Measurements from ENCODE around the gene GPR37L1.
"Not testable (repeated sequence)": the region's sequence is repeated elsewhere in the genome, so short reads cannot be mapped to it uniquely, and the experiment has no call there.

GPR37L1 gene

DNA sequence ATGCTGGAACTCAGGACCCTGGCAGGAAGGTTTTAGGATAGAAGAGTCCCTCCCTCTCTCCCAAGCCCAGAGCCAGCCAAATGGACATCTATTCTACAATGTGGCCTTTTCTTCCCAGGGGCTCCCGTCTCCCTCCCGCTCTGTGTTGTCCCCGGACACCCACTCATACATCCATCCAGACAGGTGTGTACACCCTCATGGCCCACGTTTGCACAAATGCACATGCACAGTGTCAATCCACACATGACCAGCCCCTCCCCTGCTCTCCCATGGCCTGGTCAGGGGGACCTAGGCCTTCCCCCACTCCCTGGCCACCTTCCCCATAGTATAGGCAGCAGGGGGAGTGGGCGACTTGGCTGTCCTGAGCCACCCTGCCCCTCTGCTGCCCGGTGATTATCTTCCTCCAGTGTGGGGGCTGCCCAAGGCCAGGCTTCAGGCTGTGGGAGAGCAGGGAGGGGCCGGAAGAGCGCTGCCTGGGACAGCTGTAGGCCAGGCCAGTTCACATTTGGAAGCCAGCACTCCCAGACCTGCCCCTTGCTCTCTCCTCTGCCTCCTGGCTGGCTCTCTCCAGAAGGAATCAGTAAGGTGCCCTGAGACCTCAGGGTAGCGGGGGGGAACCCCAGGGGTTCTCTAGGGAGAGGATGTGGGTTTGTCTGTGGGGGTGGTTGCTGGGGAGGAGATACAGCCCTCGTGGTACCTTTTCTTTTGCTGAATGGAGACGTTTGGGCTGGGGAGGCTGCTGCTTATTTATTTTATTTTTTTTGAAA lies 41.7 kb downstream of the GPR37L1 start:
- Histone ChIP-seq H3K27ac (replicated peaks) (peak overlapping the region; percentile 41), H3K4me3 (replicated peaks; ENCODE audit: insufficient read depth, low read length) (no peak overlapping the region), H3K27me3 (ENCODE audit: insufficient read depth, poor library complexity, severe bottlenecking) (no peaks in the 10 kb centered on the region)
- DNase-seq (ENCODE audit: low read depth in 1 of 2, low spot score in 1 of 2): no peak
- TF ChIP-seq POLR2AphosphoS5 (IDR thresholded peaks at IDR 0.05; ENCODE audit: low read depth) (no peak), SPI1 (IDR thresholded peaks at IDR 0.05; ENCODE audit: borderline replicate concordance, low read depth) (no peak), GABPA (IDR thresholded peaks at IDR 0.05; ENCODE audit: low read depth) (no peak)
- TF ChIP-seq, protein P1, sequence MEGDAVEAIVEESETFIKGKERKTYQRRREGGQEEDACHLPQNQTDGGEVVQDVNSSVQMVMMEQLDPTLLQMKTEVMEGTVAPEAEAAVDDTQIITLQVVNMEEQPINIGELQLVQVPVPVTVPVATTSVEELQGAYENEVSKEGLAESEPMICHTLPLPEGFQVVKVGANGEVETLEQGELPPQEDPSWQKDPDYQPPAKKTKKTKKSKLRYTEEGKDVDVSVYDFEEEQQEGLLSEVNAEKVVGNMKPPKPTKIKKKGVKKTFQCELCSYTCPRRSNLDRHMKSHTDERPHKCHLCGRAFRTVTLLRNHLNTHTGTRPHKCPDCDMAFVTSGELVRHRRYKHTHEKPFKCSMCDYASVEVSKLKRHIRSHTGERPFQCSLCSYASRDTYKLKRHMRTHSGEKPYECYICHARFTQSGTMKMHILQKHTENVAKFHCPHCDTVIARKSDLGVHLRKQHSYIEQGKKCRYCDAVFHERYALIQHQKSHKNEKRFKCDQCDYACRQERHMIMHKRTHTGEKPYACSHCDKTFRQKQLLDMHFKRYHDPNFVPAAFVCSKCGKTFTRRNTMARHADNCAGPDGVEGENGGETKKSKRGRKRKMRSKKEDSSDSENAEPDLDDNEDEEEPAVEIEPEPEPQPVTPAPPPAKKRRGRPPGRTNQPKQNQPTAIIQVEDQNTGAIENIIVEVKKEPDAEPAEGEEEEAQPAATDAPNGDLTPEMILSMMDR (IDR thresholded peaks at IDR 0.05; ENCODE audit: insufficient read depth, low read length): no peak
- TF ChIP-seq, protein P2, sequence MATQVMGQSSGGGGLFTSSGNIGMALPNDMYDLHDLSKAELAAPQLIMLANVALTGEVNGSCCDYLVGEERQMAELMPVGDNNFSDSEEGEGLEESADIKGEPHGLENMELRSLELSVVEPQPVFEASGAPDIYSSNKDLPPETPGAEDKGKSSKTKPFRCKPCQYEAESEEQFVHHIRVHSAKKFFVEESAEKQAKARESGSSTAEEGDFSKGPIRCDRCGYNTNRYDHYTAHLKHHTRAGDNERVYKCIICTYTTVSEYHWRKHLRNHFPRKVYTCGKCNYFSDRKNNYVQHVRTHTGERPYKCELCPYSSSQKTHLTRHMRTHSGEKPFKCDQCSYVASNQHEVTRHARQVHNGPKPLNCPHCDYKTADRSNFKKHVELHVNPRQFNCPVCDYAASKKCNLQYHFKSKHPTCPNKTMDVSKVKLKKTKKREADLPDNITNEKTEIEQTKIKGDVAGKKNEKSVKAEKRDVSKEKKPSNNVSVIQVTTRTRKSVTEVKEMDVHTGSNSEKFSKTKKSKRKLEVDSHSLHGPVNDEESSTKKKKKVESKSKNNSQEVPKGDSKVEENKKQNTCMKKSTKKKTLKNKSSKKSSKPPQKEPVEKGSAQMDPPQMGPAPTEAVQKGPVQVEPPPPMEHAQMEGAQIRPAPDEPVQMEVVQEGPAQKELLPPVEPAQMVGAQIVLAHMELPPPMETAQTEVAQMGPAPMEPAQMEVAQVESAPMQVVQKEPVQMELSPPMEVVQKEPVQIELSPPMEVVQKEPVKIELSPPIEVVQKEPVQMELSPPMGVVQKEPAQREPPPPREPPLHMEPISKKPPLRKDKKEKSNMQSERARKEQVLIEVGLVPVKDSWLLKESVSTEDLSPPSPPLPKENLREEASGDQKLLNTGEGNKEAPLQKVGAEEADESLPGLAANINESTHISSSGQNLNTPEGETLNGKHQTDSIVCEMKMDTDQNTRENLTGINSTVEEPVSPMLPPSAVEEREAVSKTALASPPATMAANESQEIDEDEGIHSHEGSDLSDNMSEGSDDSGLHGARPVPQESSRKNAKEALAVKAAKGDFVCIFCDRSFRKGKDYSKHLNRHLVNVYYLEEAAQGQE (IDR thresholded peaks at IDR 0.05; ENCODE audit: insufficient replicate concordance, low read depth): no peak

DNA sequence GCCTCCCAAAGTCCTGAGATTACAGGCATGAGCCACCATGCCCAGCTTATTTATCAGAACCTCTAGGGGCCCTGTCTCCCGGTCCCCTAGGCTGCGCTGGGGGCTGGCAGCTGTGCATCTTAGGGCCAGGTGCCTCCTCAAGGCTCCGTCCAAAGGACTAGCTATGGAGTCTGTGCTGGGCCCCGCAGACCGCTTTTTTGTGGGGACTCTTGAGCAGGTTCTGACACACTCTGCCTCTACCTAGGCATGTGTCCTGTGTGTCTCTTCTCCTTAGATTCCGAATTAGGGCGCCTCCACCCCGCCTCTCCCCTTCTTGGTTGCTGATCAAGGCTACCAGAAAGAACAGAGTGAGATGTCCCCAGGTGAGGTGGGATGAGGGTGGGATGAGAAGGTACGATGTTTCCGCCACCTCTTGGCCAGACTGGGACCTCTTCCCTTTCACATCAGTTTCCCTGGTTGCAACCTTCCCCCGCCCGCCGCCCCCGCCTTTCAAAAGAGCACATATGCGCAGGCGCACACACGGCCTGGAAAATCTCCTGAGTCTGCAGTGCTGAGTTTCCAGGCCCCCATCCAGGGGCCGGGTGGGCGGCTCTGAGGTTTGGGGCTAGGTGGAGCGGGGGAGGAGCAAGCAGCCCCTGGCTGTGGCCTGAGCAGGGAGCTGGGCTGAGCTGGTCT lies 42.7 kb downstream of the GPR37L1 start:
- TF ChIP-seq, protein P2 (IDR thresholded peaks at IDR 0.05; ENCODE audit: insufficient replicate concordance, low read depth): no peak
- TF ChIP-seq GABPA (IDR thresholded peaks at IDR 0.05; ENCODE audit: low read depth) (no peak), POLR2AphosphoS5 (IDR thresholded peaks at IDR 0.05; ENCODE audit: low read depth) (no peak), SPI1 (IDR thresholded peaks at IDR 0.05; ENCODE audit: borderline replicate concordance, low read depth) (no peak)
- TF ChIP-seq, protein P1 (IDR thresholded peaks at IDR 0.05; ENCODE audit: insufficient read depth, low read length): no peak
- H3K4me3 ChIP-seq (replicated peaks; ENCODE audit: insufficient read depth, low read length): no peak overlapping the region

DNA sequence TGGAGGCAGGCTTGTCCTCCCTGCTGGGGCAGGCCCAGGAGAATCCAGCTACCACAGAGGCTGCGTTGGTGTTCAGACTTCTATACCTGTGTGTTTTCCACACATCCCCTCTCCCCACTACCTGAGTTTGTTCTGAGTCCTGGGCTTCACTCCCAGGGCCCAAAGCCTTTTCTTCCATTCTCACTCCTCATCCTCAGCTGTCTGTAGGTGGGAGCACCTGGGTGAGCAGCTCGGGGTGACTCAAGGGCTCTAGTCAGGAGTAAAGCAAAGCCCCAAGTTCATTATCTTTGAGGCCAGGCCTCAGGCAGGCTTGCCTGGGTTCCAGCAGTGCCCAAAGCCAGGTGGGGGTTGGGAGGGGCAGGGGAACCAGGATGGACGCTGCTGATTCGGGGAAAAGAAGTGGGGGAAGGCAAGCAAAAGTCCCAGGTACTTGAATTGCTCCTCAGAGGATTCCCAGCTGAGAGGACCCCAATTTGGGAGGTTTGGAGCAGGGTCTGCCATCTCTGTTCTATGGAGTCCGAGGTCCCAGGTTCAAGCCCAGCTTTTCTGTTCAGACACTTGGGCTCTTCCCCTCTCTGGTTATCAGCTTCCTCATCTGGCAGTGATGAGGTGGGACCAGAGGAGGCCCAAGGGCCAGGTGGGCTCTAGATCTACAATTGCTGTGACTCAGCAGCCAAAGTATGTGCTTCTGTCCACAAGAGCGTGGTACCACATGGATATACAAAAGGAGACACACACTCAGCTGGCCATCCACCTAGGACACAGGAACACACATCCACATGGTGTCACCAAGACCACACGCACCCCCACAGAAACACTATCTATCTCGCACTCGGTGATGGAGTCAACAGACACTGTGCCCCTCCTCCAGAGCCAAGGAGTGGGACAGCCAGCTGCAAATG lies 43.5 kb downstream of the GPR37L1 start:
- DNase-seq (ENCODE audit: low read depth in 1 of 2, low spot score in 1 of 2): no peak
- Histone ChIP-seq H3K4me3 (replicated peaks; ENCODE audit: insufficient read depth, low read length) (no peak overlapping the region), H3K27ac (replicated peaks) (no peak overlapping the region), H3K27me3 (ENCODE audit: insufficient read depth, poor library complexity, severe bottlenecking) (no peaks in the 10 kb centered on the region)
- TF ChIP-seq GABPA (IDR thresholded peaks at IDR 0.05; ENCODE audit: low read depth) (no peak), SPI1 (IDR thresholded peaks at IDR 0.05; ENCODE audit: borderline replicate concordance, low read depth) (no peak), POLR2AphosphoS5 (IDR thresholded peaks at IDR 0.05; ENCODE audit: low read depth) (no peak)
- TF ChIP-seq, protein P1 (IDR thresholded peaks at IDR 0.05; ENCODE audit: insufficient read depth, low read length): no peak
- TF ChIP-seq, protein P2 (IDR thresholded peaks at IDR 0.05; ENCODE audit: insufficient replicate concordance, low read depth): no peak

More for the DNA sequence above, 42.7 kb downstream of the GPR37L1 start:
- no peak for DNase-seq (ENCODE audit: low read depth in 1 of 2, low spot score in 1 of 2)
- Histone ChIP-seq H3K27me3 (ENCODE audit: insufficient read depth, poor library complexity, severe bottlenecking) (no peaks in the 10 kb centered on the region), H3K27ac (replicated peaks) (peak overlapping the region; percentile 41)

DNA sequence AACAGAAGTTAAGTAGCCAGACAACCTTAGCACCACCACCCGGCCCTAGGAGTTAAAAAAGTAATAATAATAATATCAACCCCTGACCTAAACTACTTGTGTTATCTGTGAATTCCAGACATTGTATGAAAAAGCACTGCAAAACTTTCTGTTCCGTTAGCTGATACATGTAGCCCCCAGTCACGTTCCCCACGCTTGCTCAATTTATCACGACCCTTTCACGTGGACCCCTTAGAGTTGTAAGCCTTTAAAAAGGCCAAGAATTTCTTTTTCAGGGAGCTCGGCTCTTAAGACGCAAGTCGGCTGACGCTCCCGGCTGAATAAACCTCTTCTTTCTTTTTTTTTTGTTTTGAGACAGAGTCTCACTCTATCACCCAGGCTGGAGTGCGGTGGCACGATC lies 44.3 kb downstream of the GPR37L1 start:
- not testable (repeated sequence) for DNase-seq (ENCODE audit: low read depth in 1 of 2, low spot score in 1 of 2); H3K27ac ChIP-seq (replicated peaks); H3K27me3 ChIP-seq (ENCODE audit: insufficient read depth, poor library complexity, severe bottlenecking); H3K4me3 ChIP-seq (replicated peaks; ENCODE audit: insufficient read depth, low read length)
